Ishikawa (cell line): ENCODE data around the gene CFAP90.

ENCODE experiments used
- CEBPB ChIP-seq: IDR thresholded peaks from 2 replicates; pipeline ENCODE4 v1.6.1; 2012
- CREB1 ChIP-seq: IDR thresholded peaks from 2 replicates; pipeline ENCODE4 v1.6.1; 2012; ENCODE audit warnings: low read depth
- EGR1 ChIP-seq: IDR thresholded peaks from 2 replicates; pipeline ENCODE4 v1.6.1; 2012
- EP300 ChIP-seq: IDR thresholded peaks from 2 replicates; pipeline ENCODE4 v1.6.1; 2012; ENCODE audit warnings: borderline replicate concordance
- FOXM1 ChIP-seq: IDR thresholded peaks from 2 replicates; pipeline ENCODE4 v1.6.1; 2012; ENCODE audit warnings: low read depth, borderline replicate concordance
- MAX ChIP-seq: IDR thresholded peaks from 2 replicates; pipeline ENCODE4 v1.6.1; 2012
- NFIC ChIP-seq: IDR thresholded peaks from 2 replicates; pipeline ENCODE4 v1.6.1; 2012
- RAD21 ChIP-seq: IDR thresholded peaks from 2 replicates; pipeline ENCODE4 v1.6.1; 2012; ENCODE audit warnings: low read depth
- REST ChIP-seq: IDR thresholded peaks from 2 replicates; pipeline ENCODE4 v1.6.1; 2012; ENCODE audit warnings: low read depth, mild to moderate bottlenecking
- TAF1 ChIP-seq: IDR thresholded peaks from 2 replicates; pipeline ENCODE4 v1.6.1; 2012; ENCODE audit warnings: low read depth, mild to moderate bottlenecking
- TCF12 ChIP-seq: IDR thresholded peaks from 2 replicates; pipeline ENCODE4 v1.6.1; 2012; ENCODE audit warnings: low read depth
- TEAD4 ChIP-seq: IDR thresholded peaks from 2 replicates; pipeline ENCODE4 v1.6.1; 2012
- USF1 ChIP-seq: IDR thresholded peaks from 2 replicates; pipeline ENCODE4 v1.6.1; 2012
- YY1 ChIP-seq: IDR thresholded peaks from 2 replicates; pipeline ENCODE4 v1.6.1; 2012; ENCODE audit warnings: low read depth
- ZBTB7A ChIP-seq: IDR thresholded peaks from 2 replicates; pipeline ENCODE4 v1.6.1; 2012; ENCODE audit warnings: low read depth

The CFAP90 gene

GRCh38 chr5:7888901-7889300, 38.0 kb upstream of the CFAP90 start:
- TF ChIP-seq TAF1 (no peak), ZBTB7A (no peak), USF1 (no peak), NFIC (no peak), EP300 (no peak), TEAD4 (no peak), CEBPB (no peak), FOXM1 (no peak), YY1 (no peak), EGR1 (no peak), REST (no peak), MAX (no peak), CREB1 (no peak), TCF12 (no peak), RAD21 (no peak)

- peak; percentile 39; the same call in 1 of the 2 replicates for TF ChIP-seq RAD21
- no peak for TF ChIP-seq EGR1
- no peak for TF ChIP-seq CREB1
Measured at GRCh38 chr5:7886849-7887475, 36.0 kb upstream of the CFAP90 start.

- TF ChIP-seq MAX = no peak
- TF ChIP-seq EGR1 = no peak
Measured at GRCh38 chr5:7884491-7885267, 33.7 kb upstream of the CFAP90 start.

GRCh38 chr5:7882926-7883325, 32.0 kb upstream of the CFAP90 start:
- no peak for TF ChIP-seq FOXM1
- TF ChIP-seq REST = no peak
- no peak for TF ChIP-seq CREB1
- TF ChIP-seq TCF12 = no peak
- TF ChIP-seq TEAD4 = no peak
- TF ChIP-seq MAX = no peak
- TF ChIP-seq USF1 = no peak
- no peak for TF ChIP-seq YY1
- no peak for TF ChIP-seq EGR1
- TF ChIP-seq EP300 = no peak
- no peak for TF ChIP-seq CEBPB
- TF ChIP-seq TAF1 = no peak
- TF ChIP-seq RAD21 = no peak
- TF ChIP-seq NFIC = no peak
- TF ChIP-seq ZBTB7A = no peak

- TF ChIP-seq TEAD4 (no peak), USF1 (no peak), ZBTB7A (no peak), RAD21 (no peak), EGR1 (no peak)
Measured at GRCh38 chr5:7881816-7882215, 30.9 kb upstream of the CFAP90 start.

GRCh38 chr5:7881091-7881490, 30.2 kb upstream of the CFAP90 start:
- TF ChIP-seq TCF12 = no peak
- TF ChIP-seq TEAD4 = no peak
- TF ChIP-seq USF1 = no peak
- no peak for TF ChIP-seq RAD21
- no peak for TF ChIP-seq TAF1
- no peak for TF ChIP-seq YY1
- TF ChIP-seq EGR1 = no peak
- no peak for TF ChIP-seq FOXM1
- TF ChIP-seq ZBTB7A = no peak
- no peak for TF ChIP-seq CREB1
- TF ChIP-seq CEBPB = no peak
- TF ChIP-seq REST = no peak
- TF ChIP-seq EP300 = no peak
- no peak for TF ChIP-seq NFIC
- TF ChIP-seq MAX = no peak
